GM12892 (cell line): Measurements from ENCODE around the gene DEFB127.
"Not testable (repeated sequence)": the region's sequence is repeated elsewhere in the genome, so short reads cannot be mapped to it uniquely, and the experiment has no call there.

ENCODE experiments used
- DNase-seq: peaks from one replicate; pipeline ENCODE4 v3.0.0; 2011; ENCODE audit not compliant: insufficient read length
- FAIRE-seq: peaks from 2 replicates; lab custom pipeline; 2011; peaks lifted over from hg19 to GRCh38; lab: Jason Lieb, UNC
- POLR2A ChIP-seq: IDR thresholded peaks from 2 replicates; pipeline ENCODE4 v1.6.1; 2011; ENCODE audit warnings: low read depth, low read length, control low read depth
- POLR2AphosphoS5 ChIP-seq: IDR thresholded peaks from 2 replicates; pipeline ENCODE4 v1.6.1; 2011; ENCODE audit warnings: low read depth, low read length, control low read depth
- TAF1 ChIP-seq: IDR thresholded peaks from 2 replicates; pipeline ENCODE4 v1.6.1; 2011; ENCODE audit warnings: low read depth, mild to moderate bottlenecking, control low read depth, low read length, borderline replicate concordance

Gene DEFB127

DNA sequence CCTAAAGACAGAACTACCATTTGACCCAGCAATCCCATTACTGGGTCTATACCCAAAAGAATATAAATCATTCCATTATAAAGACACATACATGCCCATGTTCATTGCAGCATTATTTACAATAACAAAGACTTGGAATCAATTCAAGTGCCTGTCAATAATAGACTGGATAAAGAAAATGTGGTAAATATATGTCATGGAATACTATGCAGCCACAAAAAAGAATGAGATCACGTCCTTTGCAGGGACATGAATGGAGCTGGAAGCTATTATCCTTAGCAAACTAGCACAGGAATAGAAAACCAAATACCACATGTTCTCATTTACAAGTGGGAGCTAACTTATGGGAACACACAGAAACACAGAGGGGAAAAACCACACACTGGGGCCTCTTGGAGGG lies 41.0 kb downstream of the DEFB127 start:
- TF ChIP-seq TAF1 (no peak), POLR2AphosphoS5 (no peak), POLR2A (no peak)
- DNase-seq = no peak
- FAIRE-seq = no peak

DNA sequence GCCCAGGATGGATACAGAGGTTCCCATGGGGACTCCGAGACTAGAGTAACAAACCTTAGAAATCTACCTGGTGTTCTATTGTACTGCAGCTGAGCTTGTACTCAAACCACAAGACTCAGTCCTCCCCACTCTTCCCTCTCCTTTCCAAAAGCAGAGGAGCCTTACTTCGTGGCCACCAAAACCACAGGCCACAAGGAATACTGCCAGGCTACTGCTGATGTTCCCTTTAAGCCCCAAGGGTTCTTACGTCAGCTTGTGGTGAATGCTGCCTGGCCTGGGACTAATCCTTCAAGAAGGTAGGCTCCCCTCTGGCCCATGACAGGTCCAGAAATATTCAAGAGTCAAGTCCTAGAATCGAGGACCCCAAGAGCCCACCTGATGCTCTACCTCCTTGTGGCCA lies 42.7 kb downstream of the DEFB127 start:
- TF ChIP-seq TAF1 (no peak), POLR2AphosphoS5 (no peak), POLR2A (no peak)
- DNase-seq (no peak), FAIRE-seq (no peak)

DNA sequence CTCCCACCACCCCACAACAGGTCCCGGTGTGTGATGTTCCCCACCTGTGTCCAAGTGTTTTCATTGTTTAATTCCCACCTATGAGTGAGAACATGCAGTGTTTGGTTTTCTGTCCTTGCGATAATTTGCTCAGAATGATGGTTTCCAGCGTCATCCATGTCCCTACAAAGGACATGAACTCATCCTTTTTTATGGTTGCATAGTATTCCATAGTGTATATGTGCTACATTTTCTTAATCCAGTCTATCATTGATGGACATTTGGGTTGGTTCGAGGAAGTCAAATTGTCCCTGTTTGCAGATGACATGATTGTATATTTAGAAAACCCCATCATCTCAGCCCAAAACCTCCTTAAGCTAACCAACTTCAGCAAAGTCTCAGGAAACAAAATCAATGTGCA lies 46.4 kb downstream of the DEFB127 start:
- FAIRE-seq, DNase-seq: not testable (repeated sequence)
